ENCODE data around the gene KRT8.

DNA sequence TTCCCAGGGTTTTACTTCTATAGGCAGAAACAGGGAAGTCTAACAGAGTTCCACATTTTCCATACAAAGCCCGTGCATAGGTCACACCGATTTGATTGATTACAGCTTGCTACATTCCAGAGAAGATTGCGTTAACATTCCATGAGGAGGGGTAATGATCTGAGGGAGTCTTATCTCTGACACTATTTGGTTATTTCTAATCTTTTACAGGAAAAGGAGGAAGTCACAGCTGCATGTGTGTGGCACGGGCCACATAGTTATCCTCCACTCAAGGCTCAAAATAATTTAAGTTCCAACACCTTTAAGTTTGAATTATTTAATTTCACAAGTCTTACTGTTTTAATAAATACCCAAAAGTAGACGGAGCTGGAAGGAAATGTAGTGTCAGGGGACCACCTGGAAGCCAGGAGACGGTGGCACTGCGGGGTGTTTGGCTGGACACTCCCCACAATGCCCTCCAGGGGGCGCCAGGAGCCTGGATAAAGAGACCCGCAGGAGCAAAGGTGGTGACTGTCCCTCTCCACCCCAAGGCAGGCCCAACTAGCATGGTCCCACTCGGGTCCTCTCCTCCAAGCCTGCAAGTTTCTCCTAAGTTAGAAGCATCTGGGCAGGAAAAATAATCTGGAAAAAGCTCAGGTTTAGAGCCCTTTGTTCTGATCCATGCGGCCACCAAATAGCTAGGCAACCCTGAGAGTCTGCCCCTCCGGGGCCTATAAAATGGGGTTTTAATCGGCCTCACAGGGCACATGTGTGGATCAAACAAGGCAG is 20.2 kb downstream of the KRT8 start:
- TF ChIP-seq EP300 (IDR thresholded peaks at IDR 0.05; ENCODE audit: borderline replicate concordance in 1 of 2, low read depth in 1 of 2, low read length in 1 of 2) (no peak), NFIC (IDR thresholded peaks at IDR 0.05; ENCODE audit: borderline replicate concordance) (no peak), ELF1 (IDR thresholded peaks at IDR 0.05) (no peak), EZH2phosphoT487 (IDR thresholded peaks at IDR 0.05; ENCODE audit: borderline replicate concordance, low read depth) (no peak), RXRA (IDR thresholded peaks at IDR 0.05; ENCODE audit: borderline replicate concordance, low read depth) (no peak)
- TF ChIP-seq, protein P1, sequence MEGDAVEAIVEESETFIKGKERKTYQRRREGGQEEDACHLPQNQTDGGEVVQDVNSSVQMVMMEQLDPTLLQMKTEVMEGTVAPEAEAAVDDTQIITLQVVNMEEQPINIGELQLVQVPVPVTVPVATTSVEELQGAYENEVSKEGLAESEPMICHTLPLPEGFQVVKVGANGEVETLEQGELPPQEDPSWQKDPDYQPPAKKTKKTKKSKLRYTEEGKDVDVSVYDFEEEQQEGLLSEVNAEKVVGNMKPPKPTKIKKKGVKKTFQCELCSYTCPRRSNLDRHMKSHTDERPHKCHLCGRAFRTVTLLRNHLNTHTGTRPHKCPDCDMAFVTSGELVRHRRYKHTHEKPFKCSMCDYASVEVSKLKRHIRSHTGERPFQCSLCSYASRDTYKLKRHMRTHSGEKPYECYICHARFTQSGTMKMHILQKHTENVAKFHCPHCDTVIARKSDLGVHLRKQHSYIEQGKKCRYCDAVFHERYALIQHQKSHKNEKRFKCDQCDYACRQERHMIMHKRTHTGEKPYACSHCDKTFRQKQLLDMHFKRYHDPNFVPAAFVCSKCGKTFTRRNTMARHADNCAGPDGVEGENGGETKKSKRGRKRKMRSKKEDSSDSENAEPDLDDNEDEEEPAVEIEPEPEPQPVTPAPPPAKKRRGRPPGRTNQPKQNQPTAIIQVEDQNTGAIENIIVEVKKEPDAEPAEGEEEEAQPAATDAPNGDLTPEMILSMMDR (IDR thresholded peaks at IDR 0.05): peak; percentile 98
- TF ChIP-seq, protein P2, sequence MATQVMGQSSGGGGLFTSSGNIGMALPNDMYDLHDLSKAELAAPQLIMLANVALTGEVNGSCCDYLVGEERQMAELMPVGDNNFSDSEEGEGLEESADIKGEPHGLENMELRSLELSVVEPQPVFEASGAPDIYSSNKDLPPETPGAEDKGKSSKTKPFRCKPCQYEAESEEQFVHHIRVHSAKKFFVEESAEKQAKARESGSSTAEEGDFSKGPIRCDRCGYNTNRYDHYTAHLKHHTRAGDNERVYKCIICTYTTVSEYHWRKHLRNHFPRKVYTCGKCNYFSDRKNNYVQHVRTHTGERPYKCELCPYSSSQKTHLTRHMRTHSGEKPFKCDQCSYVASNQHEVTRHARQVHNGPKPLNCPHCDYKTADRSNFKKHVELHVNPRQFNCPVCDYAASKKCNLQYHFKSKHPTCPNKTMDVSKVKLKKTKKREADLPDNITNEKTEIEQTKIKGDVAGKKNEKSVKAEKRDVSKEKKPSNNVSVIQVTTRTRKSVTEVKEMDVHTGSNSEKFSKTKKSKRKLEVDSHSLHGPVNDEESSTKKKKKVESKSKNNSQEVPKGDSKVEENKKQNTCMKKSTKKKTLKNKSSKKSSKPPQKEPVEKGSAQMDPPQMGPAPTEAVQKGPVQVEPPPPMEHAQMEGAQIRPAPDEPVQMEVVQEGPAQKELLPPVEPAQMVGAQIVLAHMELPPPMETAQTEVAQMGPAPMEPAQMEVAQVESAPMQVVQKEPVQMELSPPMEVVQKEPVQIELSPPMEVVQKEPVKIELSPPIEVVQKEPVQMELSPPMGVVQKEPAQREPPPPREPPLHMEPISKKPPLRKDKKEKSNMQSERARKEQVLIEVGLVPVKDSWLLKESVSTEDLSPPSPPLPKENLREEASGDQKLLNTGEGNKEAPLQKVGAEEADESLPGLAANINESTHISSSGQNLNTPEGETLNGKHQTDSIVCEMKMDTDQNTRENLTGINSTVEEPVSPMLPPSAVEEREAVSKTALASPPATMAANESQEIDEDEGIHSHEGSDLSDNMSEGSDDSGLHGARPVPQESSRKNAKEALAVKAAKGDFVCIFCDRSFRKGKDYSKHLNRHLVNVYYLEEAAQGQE (IDR thresholded peaks at IDR 0.05; ENCODE audit: low read depth, low read length): no peak
- TF ChIP-seq, protein P3, sequence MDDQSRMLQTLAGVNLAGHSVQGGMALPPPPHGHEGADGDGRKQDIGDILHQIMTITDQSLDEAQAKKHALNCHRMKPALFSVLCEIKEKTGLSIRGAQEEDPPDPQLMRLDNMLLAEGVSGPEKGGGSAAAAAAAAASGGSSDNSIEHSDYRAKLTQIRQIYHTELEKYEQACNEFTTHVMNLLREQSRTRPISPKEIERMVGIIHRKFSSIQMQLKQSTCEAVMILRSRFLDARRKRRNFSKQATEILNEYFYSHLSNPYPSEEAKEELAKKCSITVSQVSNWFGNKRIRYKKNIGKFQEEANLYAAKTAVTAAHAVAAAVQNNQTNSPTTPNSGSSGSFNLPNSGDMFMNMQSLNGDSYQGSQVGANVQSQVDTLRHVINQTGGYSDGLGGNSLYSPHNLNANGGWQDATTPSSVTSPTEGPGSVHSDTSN (IDR thresholded peaks at IDR 0.05): no peak

Measured in SK-N-SH (cell line).